A673 (cell line): ENCODE measurements around the gene CXXC1. TPM values are rescaled to one million over a fixed set of nuclear protein-coding genes. Genes with fewer than 3 reads are reported as not detected.

Experiments
- BruUV-seq: library from RNA; stranded (reverse); fragments of 400-500 nt; replicated peaks from 2 replicates; lab custom pipeline; 2021; lab: Mats Ljungman, UMichigan
- CTCF ChIA-PET: fragments of 300-600 bp; sonication (Branson Sonifier 250); formaldehyde crosslinking; loops from one replicate; lab custom pipeline; 2022; ENCODE audit warnings: antibody characterized with exemption; lab: Charles Lee
- POLR2A ChIA-PET: fragments of 300-600 bp; sonication (Branson Sonifier 250); formaldehyde crosslinking; loops from one replicate; lab custom pipeline; 2022; ENCODE audit warnings: antibody characterized with exemption; ENCODE audit not compliant: low non-redundant PET; lab: Charles Lee
- DNase-seq: peaks from one replicate; pipeline ENCODE4 v3.0.0-alpha.2; 2015; ENCODE audit warnings: low spot score
- H3K27ac ChIP-seq: fragments of 200-600 bp; sonication (generic); 2 replicates; pipeline ENCODE4 v1.5.1; 2016; ENCODE audit warnings: mixed run types, low read depth, mild to moderate bottlenecking, mixed read lengths, antibody characterized with exemption, low read length; ENCODE audit not compliant: poor library complexity, severe bottlenecking
- H3K27me3 ChIP-seq: fragments of 200-600 bp; sonication (generic); replicated peaks from 2 replicates; pipeline ENCODE4 v1.6.1; 2017; ENCODE audit warnings: mixed run types, low read depth, mild to moderate bottlenecking, mixed read lengths, antibody characterized with exemption, low read length; ENCODE audit not compliant: insufficient read depth, poor library complexity
- H3K36me3 ChIP-seq: fragments of 200-600 bp; sonication (generic); 2 replicates; pipeline ENCODE4 v1.6.1; 2016; ENCODE audit warnings: mixed run types, mild to moderate bottlenecking, mixed read lengths, antibody characterized with exemption, low read length; ENCODE audit not compliant: insufficient read depth, poor library complexity, severe bottlenecking
- H3K4me1 ChIP-seq: fragments of 200-600 bp; sonication (generic); 2 replicates; pipeline ENCODE4 v1.6.1; 2017; ENCODE audit warnings: mixed run types, mild to moderate bottlenecking, mixed read lengths, antibody characterized with exemption, low read length; ENCODE audit not compliant: insufficient read depth, poor library complexity, severe bottlenecking
- H3K4me3 ChIP-seq: fragments of 200-600 bp; sonication (generic); 2 replicates; pipeline ENCODE4 v1.5.1; 2016; ENCODE audit warnings: low read depth, mixed run types, mild to moderate bottlenecking, mixed read lengths, low read length; ENCODE audit not compliant: poor library complexity, severe bottlenecking
- H3K9me3 ChIP-seq: fragments of 200-600 bp; sonication (generic); 2 replicates; pipeline ENCODE4 v1.6.1; 2016; ENCODE audit warnings: mixed run types, low read depth, mild to moderate bottlenecking, mixed read lengths, antibody characterized with exemption, low read length; ENCODE audit not compliant: poor library complexity, severe bottlenecking
- CTCF ChIP-seq: fragments of 300-800, 200-600 bp; sonication (generic); conservative IDR thresholded peaks from 2 replicates; pipeline ENCODE4 v1.5.1; 2017; ENCODE audit warnings: low read depth, mild to moderate bottlenecking, antibody characterized with exemption, low read length, moderate library complexity, mixed read lengths
- EZH2 ChIP-seq: fragments of 200-600 bp; sonication (generic); IDR thresholded peaks from 2 replicates; pipeline ENCODE4 v1.6.1; 2017; ENCODE audit warnings: borderline replicate concordance, low read depth, mild to moderate bottlenecking, mixed read lengths, antibody characterized with exemption, low read length; ENCODE audit not compliant: poor library complexity, severe bottlenecking
- intact Hi-C: fragments of 100-400 bp; cut with micrococcal nuclease; formaldehyde crosslinking; loops from one replicate; pipeline ENCODE4 v1.10.0; 2022; ENCODE audit not compliant: unreplicated experiment
- total RNA-seq: library from RNA; stranded (reverse); gene quantifications from 2 replicates; pipeline ENCODE4 v1.2.3, GENCODE V29; 2021

The CXXC1 gene
- total RNA-seq, 1 experiment from 2014 or later, result 94.5 TPM

GRCh38 chr18:50276452-50276851, 11.0 kb downstream of the CXXC1 start:
- ChIA-PET POLR2A (no interaction called here), CTCF (no interaction called here)
- H3K9me3 ChIP-seq, result no peaks in the 10 kb centered on the region
- peaks cover 60% of the 10 kb centered on the region for H3K36me3 ChIP-seq
- no peak for TF ChIP-seq CTCF
- TF ChIP-seq EZH2, result no peak
- H3K27me3 ChIP-seq, result no peaks in the 10 kb centered on the region
- intact Hi-C loops, result no loop called here
- DNase-seq, result no peak
- peaks cover 9% of the 10 kb centered on the region for H3K4me1 ChIP-seq
- no TSS peak for BruUV-seq
- no peak overlapping the region for H3K4me3 ChIP-seq
- no peak overlapping the region for H3K27ac ChIP-seq

GRCh38 chr18:50275503-50276036, 11.9 kb downstream of the CXXC1 start:
- TF ChIP-seq CTCF, result no peak
- TF ChIP-seq EZH2, result no peak
- ChIA-PET POLR2A (no interaction called here), CTCF (no interaction called here)
- no TSS peak for BruUV-seq
- Histone ChIP-seq H3K4me3 (no peak overlapping the region), H3K4me1 (peaks cover 7% of the 10 kb centered on the region), H3K27ac (no peak overlapping the region), H3K27me3 (no peaks in the 10 kb centered on the region), H3K36me3 (peaks cover 68% of the 10 kb centered on the region), H3K9me3 (no peaks in the 10 kb centered on the region)
- intact Hi-C loops, result no loop called here
- no peak for DNase-seq

GRCh38 chr18:50274941-50275340, 12.6 kb downstream of the CXXC1 start:
- intact Hi-C loops, result no loop called here
- H3K4me1 ChIP-seq, result peaks cover under 1% of the 10 kb centered on the region
- no peaks in the 10 kb centered on the region for H3K27me3 ChIP-seq
- H3K27ac ChIP-seq, result no peak overlapping the region
- BruUV-seq, result no TSS peak
- ChIA-PET CTCF (no interaction called here), POLR2A (no interaction called here)
- no peak for DNase-seq
- H3K36me3 ChIP-seq, result peaks cover 68% of the 10 kb centered on the region
- H3K9me3 ChIP-seq, result no peaks in the 10 kb centered on the region
- TF ChIP-seq CTCF, result no peak
- TF ChIP-seq EZH2, result no peak
- no peak overlapping the region for H3K4me3 ChIP-seq
